GM12865 (cell line): ENCODE results near the gene TMEM260.

Source experiments
- DNase-seq: peaks from one replicate; pipeline ENCODE4 v3.0.0; 2010; ENCODE audit warnings: low read depth
- H3K4me3 ChIP-seq: 2 replicates; pipeline ENCODE4 v1.5.1; 2011; ENCODE audit warnings: mild to moderate bottlenecking, low read depth, low read length, control low read depth
- TF ChIP-seq, protein P1 (sequence below): IDR thresholded peaks from 2 replicates; pipeline ENCODE4 v1.5.1; 2011; ENCODE audit warnings: low read length, control low read depth, low read depth, inconsistent platforms; ENCODE audit not compliant: insufficient read depth; ENCODE audit errors: missing control alignments

Gene TMEM260

DNA sequence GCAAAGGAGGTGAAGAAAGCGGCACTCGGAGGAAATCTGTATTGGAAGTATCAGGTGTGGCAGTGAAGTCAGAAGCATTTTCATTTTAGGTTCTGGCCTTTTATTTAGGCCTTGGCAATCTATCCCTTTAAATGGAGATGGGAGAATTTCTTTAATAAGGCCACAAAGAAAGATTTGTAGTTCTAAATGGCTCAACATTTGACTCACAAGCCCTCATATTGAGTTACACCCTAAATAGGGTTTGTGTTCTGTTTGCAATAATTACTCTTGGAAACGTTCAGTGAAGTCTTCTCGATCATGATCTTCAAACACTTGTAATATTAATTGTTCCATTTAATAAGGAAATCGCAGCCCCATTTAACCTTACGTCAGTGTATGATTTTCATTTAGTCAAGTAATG lies 25.3 kb upstream of the TMEM260 start:
- TF ChIP-seq, protein P1, sequence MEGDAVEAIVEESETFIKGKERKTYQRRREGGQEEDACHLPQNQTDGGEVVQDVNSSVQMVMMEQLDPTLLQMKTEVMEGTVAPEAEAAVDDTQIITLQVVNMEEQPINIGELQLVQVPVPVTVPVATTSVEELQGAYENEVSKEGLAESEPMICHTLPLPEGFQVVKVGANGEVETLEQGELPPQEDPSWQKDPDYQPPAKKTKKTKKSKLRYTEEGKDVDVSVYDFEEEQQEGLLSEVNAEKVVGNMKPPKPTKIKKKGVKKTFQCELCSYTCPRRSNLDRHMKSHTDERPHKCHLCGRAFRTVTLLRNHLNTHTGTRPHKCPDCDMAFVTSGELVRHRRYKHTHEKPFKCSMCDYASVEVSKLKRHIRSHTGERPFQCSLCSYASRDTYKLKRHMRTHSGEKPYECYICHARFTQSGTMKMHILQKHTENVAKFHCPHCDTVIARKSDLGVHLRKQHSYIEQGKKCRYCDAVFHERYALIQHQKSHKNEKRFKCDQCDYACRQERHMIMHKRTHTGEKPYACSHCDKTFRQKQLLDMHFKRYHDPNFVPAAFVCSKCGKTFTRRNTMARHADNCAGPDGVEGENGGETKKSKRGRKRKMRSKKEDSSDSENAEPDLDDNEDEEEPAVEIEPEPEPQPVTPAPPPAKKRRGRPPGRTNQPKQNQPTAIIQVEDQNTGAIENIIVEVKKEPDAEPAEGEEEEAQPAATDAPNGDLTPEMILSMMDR, result no peak
- DNase-seq, result no peak

DNA sequence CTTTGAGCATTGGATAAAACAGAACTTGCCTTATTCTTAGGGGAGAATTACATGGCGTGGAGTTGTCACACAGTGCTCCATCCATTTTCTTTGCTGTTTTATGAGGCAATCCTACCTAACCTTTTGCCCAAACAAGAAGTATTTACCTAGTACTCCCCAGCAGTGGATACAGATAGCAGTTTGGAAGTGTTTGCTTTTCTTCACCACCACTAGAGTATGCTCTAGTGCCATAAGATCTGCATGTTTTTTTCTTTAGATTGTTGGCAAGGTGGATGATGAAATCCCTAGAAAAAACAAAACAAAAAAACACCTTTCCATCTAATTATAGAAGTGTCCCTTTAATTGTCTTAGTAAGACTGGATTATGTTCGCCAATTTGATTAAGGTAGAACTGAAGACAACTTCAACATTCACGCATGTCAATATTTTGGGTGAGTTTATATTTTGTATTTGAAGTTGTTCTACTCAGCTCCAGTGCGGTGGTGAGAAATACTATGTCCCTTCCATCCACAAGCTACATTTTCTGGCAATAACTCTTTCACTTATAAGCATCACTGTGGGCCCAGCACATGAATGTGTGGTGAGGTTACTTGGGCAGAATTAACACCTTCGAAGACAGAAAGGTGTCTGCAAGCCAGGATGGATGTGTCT lies 23.6 kb upstream of the TMEM260 start:
- TF ChIP-seq, protein P1, result peak; percentile 60
- peak; percentile 19 for DNase-seq
- no peak overlapping the region for H3K4me3 ChIP-seq

More for the DNA sequence above, 25.3 kb upstream of the TMEM260 start:
- no peak overlapping the region for H3K4me3 ChIP-seq

DNA sequence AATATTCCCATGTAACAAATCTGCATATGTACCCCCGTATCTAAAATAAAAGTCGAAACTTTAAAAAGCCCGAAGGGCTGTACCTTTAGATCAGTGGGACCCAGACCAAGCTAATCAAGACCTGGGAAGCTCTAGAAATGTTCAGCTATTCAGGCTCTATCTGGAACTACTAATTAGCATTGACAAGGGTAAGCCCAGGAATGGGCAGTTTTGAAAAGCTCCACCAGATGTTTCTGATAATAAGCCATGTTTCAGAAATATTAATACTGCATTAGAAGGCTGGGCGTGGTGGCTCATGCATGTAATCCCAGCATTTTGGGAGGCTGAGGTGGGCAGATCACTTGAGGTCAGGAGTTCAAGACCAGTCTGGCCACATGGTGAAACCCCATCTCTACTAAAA lies 20.4 kb upstream of the TMEM260 start:
- H3K4me3 ChIP-seq, result no peak overlapping the region
- TF ChIP-seq, protein P1, result no peak

DNA sequence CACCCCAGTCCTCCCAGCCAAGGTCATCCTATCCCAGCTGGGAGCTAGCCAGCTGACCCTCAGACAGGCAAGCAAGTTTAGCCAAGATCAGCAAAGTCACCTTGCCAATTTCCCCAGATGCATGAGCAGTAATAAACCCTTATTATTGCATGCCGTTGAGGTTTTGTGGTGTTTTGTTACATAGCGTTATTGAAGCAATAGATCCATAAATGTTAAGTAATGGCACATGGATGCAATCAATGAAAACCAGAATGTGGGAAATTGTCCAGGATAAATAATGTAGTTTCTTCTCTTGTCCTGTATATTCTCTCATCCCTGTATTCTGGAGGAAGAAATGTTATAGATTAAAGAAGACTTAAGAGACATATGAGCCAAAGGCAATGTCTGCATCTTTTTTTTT lies 18.0 kb upstream of the TMEM260 start:
- H3K4me3 ChIP-seq, result no peak overlapping the region
- no peak for DNase-seq
- TF ChIP-seq, protein P1, result no peak

More for the DNA sequence above, 20.4 kb upstream of the TMEM260 start:
- no peak for DNase-seq

DNA sequence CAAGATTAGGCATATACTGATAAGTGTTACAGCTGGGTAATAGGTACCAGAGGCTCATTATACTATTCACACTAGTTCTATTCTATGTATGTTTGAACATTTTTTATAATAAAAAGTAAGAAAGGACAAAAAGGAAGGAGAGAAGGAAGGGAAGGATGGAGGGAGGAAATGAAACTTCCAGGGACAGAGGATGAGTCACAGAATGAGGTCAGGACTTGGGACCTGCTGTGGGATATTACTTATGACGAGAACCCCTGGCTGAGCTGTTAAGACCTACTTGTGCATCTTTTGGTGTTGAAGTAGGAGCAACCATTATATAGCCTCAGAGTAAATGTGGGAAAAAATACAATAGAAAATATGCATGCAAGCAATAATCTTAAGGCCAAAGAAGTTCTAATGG lies 16.7 kb upstream of the TMEM260 start:
- no peak for DNase-seq
- no peak overlapping the region for H3K4me3 ChIP-seq

DNA sequence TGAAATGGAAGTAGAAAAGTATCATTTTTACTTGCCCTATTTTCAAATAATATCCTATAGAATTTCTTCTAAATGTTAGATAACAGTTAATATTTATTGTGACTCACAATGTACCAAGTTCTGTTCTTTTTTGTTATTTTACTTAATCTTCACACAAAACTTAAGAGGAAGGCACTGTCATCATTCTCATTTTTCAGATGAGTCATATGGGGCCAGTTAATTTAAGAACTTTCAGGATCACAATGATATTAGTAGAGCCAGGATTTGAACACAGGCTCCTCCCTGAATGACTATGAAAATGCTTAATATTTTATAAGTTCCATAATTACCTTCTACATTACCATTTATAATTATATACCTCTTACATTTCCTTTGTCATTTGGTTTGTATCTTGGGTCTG lies 10.4 kb upstream of the TMEM260 start:
- TF ChIP-seq, protein P1, result no peak

More for the DNA sequence above, 16.7 kb upstream of the TMEM260 start:
- TF ChIP-seq, protein P1, result no peak

DNA sequence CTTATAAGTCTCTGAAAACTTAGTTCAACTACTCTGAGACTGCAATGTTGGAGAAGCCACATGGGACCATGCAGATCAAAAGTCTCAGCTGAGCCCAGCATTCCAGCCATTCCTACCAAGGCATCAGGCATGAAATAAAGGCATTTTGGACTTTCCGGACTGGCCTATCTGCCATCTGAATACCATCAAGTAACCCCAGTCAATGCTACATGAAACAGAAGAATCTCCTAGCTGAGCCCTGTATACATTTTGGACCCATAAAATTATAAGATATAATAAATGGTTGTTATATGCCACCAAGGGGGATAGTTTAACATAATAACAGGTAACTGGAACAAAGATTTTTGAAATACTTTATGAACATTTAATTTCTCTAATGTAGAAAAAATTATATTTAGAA lies 9.3 kb upstream of the TMEM260 start:
- no peak overlapping the region for H3K4me3 ChIP-seq
- TF ChIP-seq, protein P1, result no peak
- DNase-seq, result no peak

More for the DNA sequence above, 10.4 kb upstream of the TMEM260 start:
- DNase-seq, result peak; percentile 4
- no peak overlapping the region for H3K4me3 ChIP-seq
